AG20443 (cell line): ENCODE measurements around the gene TBX3.
"Not testable (repeated sequence)": the region's sequence is repeated elsewhere in the genome, so short reads cannot be mapped to it uniquely, and the experiment has no call there.

Experiments used
- DNase-seq: peaks from one replicate; pipeline ENCODE4 v3.0.0; 2012; ENCODE audit warnings: low spot score, mixed read lengths

TBX3 gene

DNA sequence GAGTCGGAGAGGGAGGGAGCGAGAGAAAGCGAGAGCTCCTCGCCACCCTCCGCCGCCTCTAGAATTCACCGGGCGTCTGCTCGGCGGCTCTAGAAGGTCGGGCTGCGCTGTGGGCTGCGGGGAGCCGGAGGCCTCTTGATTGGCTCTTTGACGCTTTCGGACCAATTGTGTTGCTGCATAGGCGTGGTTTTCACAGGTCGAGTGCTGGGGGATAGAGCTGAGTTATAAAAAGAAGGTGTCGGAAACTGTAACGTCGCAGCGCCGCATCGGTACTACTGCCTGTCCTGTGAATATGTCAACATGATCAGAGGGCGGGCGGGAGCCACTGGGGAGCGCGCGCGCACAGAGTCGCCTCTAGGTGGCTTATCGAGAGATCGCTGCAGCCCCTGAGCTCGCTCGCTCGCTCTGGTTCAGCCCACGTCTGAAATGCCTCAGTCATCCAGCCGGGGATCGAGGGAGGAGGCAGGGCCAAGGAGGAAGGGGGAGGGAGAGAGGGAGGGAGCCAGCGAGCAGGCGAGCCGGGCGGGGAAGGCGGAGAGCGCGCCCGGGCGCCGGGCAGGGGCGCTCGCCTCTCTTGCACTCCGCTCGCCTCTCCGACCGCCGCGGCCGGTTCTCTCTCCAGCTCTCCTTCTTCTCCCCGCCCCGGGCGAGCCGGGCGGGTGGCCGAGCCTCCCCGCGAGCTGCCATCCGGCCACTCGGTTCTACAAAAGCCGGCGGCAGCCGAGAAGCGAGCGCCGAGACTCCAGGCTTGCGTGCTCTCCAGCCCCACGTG lies at the start of gene TBX3:
TBX3 (minus strand) TSS at position 78 of the 772 bp plus-strand sequence. CDS start 975 bp downstream, outside the sequence.
- DNase-seq, result peak; percentile 95

DNA sequence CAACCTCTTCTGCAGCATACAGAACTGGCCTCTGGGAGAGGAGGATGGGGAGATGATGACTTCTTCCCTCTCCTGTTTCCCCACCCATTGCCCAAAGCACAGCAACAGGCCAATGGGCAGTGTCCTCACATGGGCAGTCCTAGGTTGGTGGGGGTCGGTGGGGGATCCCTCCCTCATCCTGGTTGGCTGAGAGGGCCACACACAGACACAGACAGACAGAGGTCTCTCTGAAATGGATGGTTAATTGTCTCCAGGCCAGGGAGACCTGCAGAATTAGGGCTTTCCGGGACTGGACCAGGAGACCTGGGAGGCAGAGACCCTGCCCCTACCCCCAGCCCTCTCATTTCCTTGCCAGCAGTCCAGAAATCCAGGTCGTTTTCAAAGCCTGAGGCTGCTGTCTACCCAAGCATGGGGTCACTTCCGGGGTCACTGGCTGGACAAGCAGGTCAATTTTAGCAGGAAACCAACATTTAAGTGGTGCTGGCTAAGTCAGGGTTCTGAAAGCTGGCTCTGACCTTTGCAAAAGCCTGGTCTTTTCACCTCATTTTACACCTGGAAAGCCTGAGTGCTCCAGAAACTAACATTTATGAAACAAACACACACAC lies 48.6 kb upstream of the TBX3 start:
- no peak for DNase-seq

DNA sequence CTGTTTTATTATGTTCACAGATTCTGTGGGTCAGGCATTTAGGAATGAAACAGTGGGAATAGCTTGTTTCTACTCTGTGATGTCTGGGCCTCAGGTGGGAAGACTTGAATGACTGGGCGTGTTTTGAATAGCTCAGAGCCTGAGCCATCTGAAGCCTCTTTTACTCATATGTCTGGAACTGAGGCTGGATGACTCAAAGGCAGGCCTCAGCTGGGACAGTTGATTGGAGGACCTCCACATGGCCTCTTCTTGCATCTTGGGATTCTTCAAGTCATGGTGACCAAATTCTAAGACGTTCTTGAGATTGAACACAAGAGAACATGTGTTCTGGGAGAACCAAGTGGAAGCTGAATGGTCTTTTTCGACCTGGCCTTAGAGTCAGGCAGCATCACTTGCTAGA lies 45.8 kb upstream of the TBX3 start:
- DNase-seq, result peak; percentile 72

DNA sequence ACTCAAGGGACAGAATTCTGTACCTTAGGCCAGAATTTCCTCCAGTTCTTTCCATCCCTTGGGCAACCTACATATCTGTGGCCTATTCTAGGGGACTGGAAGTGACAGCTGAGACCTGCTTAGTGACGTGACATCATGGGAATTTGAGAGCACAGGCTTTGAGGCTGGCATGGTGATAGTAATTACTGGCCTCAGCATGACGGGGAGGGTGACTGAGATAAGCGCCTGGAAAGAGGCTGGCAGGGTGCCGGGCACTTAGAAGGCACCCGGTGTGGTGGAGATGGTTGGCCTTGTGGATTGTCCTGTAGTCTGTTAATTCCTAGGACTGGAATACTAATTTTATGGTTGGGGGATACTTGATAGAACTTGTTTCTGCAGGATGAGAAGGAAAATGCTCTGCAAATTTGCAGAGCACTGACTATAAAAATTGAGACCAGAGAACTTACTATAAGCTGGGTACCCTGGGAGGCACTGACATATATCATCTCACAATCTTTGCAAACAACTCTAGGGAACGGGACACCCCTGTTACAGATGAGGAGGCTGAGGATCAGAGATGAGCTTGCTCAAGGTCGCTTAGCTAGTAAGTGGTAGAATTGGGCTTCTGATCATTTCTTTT lies 42.2 kb upstream of the TBX3 start:
- no peak for DNase-seq

DNA sequence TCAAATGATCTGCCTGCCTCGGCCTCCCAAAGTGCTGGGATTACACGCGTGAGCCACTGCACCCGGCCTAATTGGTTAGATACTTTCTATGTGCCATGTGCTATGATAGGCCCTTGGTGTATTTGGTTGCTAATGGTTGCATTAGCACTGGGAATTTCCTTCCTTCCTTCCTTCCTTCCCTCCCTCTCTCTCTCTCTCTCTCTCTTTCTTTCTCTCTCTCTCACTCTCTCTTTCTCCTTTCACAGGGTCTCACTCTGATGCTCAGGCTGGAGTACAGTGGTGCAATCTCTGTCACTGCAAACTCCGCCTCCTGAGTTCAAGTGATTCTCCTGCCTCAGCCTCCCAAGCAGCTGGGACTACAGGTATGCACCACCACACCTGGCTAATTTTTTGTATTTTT lies 38.2 kb upstream of the TBX3 start:
- not testable (repeated sequence) for DNase-seq

DNA sequence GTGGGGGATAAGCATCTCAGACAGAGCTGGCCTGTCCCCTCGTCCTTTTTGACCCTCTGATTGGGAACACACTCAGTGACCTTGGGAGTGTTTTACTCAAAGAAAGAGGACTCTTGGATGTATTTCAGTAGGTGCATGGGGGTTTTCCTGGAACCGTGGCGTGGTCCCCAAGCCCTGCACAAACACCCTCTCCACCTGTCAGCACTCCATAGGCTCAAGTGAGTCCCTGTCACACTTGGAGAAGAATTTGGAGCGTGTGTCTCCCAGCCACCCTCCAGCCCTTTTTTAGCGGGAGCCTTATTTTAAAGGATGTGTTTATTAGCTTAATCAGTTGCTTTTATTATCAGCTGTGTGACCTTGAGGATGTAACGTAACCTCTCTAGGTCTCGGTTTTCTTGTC lies 37.3 kb upstream of the TBX3 start:
- DNase-seq, result no peak

DNA sequence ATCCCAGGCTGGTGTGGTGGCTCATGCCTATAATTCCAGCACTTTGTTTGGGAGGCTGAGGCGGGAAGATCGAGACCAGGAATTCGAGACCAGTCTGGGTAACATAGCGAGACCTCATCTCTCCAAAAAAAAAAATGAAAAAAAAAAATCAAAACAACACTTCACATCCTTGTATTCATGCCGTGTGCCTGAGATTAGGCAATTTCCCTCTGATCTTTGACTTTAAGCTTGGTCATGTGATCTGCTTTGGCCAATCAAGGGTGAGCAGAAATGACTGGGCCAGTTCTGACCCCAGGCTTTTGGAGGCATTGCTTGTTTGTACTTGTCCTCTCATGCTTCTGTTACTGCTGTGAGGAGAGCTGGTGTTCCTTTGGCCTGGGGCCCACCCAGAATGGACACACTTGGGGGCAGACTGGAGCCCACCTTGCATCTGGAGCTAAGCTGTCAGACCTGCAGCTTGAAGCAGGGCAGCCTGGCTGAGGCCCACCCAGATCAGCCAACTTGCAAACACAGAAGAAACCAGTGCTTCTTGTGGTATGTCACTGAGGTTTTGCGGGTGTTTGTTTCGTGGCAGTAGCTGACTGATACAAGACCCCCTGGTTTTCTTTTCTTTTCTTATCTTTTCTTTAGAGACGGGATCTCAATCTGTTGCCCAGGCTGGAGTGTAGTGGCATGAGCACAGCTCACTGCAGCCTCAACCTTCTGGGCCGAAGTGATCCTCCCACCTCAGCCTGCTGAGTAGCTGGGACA lies 29.7 kb upstream of the TBX3 start:
- DNase-seq, result no peak

DNA sequence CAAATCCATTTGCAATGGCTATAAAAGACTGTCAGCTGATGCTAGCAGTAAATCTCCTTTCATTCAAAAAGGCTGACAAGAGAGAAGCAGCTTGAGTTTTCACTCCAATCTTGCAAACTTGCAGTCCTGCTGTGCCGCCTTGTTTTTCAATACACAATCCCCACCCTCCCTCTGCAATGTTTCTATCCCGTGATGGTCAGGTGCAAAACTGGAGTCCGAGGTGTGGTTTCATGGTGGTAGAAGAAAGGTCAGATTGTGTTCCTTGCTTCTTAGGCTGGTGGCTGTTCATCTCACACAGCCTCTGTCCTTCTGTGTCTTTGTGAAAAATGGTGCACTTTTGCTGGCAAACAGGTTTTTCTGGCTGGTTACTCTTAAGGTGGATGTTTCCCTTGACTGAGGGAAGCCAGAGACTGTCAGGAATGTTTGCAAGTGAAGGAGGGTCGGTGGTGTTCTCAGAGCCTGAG lies 27.7 kb upstream of the TBX3 start:
- no peak for DNase-seq

DNA sequence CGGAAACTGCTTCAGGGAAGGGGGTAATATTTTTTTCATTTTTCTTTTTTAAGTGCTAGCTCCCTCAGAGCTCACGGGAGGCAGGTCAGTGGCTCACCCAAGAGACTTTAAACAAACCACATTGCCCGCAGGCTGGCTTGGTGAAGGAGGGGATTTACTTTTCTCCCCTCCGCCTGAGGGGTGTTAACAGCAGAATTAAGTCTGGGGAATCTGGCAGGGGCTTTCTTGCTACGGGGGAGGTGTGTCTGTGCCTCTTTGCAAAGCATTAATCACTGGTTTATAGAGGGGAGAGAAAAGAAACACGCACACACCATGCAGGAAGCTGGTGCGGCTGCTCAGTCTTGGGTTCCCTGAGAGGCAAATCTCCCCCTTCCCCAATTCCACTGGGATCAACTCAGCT lies 26.2 kb upstream of the TBX3 start:
- DNase-seq, result no peak

DNA sequence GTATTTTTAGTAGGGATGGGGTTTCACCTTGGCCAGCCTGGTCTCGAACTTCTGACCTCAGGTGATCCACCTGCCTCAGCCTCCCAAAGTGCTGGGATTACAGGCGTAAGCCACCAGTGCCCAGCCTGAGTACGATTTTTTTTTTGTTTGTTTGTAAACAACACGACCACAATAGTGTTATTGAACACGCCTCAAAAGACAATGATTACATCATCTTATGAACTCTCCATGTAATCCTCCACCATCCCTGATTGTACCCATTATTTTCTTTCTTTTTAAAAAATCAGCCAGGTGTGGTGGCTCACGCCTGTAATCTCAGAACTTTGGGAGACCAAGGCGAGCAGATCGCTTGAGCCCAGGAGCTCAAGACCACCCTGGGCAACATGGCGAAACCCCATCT lies 25.1 kb upstream of the TBX3 start:
- DNase-seq, result no peak

DNA sequence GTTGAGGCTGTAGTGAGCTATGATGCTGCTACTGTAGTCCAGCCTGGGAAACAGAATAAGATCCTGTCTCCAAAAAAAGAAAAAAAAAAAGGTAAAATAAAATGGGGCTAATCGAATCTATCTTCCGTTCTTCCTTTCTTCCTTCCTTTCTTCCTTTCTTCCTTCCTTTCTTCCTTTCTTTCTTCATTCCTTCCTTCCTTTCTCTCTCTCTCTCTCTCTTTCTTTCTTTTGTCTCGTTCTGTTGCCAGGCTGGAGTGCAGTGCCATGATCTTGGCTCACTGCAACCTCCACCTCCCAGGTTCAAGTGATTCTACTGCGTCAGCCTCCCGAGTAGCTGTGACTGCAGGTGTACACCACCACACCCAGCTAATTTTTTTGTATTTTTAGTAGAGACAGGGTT lies 24.6 kb upstream of the TBX3 start:
- not testable (repeated sequence) for DNase-seq

DNA sequence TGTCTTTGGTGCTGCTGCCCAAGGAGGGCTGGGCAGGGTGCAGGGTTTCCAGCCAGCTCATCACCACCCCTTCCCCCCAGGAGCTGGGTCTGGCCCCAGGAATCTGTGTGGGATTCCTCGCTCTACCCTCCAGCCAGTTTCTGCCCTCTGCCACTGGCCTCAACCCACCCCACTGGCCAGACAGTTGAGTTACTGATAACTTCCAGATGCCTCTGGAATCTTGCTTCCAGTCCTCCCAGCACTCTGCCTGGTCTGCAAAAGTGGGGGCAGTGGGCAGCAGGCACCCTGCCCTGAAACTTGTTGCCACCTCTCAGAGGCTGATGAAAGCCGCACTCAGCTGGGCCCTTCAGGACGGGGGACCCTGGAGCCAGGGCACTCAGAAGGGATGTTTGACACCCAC lies 20.1 kb upstream of the TBX3 start:
- peak; percentile 69 for DNase-seq

DNA sequence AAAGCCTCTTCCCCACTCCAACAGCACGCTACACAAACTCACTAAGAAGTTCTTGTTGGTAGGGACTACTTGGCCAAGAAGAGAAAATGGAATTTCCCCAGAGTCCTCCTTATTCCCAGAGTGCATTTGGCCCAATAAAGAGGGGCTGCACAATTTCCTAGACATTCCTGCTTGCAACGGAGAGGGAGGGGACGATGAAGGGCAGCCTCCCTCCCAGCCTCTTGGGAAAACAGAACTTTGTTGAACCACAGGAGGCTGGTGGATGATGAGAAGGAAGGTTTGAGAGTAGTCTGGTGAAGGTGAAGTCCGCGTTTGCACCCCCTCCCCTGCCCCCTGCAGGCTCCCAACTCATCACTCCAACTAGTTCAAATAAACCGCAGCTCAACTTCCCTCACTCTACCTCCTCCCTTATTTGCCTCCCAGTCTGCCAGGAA lies 19.1 kb upstream of the TBX3 start:
- DNase-seq, result no peak

DNA sequence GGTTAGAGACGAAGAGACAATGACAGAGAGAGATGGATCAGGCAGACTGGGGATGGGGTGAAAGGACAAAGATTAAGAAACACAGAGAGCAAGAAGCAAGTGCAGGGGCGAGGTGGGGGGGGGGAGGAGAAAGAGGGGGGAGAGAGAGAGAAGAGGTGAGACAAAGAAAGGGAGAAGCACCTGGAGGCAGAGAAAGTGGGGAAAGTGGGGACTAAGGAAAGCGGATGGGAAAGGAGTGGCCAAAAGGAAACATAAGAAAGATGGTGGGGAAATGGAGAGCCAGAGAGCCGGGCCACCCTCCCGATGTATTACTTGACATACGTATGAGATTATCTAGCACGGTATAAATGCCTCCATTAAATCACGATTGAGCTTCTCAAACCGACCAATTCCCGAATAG lies 18.5 kb upstream of the TBX3 start:
- no peak for DNase-seq

DNA sequence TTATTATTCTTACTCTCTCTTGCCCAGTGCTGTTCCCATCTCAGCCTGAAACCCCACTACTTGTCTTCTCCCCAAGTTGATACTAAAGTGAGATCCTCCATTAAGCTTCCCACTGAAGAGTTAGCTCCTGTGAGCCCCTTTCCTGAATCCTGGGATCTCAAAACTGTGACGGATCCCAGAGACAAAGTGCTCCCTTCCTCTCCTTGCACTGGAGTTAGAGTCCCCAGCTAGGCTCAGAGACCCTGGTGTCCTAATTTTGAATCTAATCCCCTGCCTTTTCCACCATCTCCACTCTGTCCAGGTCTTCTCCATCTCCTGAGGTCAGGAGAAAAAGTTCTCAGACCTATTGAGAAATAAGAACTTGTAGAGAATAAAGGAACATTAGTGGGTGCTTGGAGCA lies 17.6 kb upstream of the TBX3 start:
- DNase-seq, result no peak

DNA sequence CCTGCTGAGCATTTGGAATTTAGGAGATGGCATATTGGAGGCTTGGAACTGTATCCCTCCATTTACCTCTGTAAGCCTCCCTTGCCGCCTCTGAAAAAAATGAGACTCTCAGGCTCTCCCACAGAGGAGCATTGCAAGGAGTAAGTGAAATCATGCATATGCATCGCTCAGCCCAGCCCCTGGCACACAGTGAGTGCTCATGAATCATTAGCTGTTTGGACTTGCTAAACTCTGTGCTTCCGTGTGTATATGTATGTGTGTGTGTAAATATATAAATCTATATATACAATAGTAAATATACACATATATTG lies 17.1 kb upstream of the TBX3 start:
- no peak for DNase-seq

DNA sequence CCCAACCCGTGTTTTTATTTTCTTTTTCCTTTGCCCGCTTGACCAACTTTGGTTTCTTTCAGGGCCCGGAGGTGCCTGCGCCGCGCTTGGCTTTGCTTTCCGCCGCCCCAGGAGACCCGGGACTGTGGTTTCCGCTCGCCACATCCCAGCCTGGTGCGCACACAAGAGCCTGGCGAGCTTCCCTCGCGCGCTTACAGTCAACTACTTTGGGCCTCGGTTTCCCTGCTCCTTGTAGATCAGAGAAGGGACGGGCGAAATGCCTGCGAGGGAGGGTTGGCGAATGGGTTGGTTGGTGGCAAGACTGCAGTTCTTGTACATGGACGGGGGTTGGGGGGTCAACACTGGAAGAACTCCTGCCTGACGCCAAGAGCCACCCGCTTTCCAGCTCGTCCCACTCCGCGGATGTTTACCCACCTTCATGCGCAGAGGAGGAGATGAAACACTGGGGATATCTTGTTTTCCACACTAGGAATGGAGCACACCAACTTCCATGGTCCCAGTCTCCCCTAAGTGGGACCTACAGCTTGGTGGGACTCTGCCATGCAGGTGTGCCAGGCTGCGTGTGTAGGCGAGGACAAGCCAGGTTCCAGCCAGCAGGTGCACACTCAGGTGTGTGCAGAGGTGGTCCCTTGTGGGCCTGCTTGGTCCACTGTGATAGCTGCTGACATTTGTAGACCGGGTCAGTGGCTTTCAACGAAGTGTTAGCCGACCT lies 16.6 kb upstream of the TBX3 start:
- DNase-seq, result no peak

DNA sequence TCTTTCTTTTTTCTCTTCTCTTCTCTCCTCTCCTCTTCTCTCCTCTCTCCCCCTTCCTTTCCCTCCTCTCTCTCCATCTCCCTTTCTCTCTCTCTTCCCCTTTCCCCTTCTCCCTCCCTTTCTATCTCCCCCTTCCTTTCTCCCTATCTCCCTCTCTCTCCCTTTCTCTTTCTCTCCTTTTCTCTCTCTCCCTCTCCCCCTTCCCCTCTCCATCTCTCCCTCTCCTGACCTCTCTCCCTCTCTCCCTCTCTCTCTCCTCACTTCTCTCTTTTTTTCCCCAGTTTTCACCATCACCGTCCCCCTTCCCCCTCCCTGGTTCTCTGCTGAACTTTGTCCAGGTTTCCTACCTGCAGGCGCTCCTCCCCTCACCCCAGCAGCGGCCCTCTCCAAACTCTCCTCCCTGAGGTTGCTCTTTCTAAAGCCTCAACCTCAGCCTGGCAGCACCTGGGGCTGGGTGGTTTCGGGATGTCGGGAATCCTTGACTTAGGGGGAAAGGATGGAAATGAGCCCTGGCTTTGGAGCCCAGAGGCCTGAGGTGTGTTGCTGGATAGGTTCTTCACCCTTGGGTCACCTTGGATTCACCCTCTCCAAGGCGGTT lies 14.7 kb upstream of the TBX3 start:
- DNase-seq, result no peak

DNA sequence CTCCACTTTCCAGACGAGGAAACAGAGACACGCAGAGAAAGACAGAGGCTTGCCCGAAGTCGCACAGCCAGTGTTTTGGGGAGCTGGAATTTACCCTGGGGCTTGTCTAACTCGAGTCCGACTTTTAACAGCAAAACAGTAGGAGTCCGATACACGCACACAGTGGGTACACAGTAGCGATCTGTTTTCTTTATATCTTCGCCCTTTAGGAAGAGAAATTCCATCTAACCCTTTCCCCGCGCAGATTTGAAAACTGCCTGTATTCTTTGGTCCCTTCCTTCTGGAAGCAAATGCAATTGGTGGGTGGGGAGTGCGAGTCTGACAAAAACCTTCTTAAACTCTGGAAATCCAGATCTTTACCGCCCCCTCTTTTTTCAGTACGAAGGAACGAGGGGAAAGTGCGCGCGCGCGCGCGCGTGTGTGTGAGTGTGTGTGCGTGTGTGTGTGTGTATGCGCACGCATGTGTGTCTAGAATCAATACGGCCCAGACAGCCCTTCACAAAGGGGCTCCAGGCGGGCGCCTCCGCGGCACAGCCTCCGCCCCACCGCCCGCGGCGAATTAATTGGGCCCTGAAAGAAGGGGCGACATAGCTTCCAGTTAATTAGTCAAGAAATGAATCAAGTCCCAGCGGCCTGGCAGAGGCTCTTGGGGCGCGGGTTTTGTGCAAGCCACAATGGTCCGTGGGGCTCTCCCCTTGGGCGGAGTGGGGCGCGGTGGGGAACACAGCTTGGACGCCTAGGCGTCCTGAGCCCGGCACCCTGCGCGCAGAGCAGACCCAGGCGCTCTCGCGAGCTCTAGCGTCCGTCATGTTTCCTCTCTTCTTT lies 14.0 kb upstream of the TBX3 start:
- DNase-seq, result peak; percentile 56

DNA sequence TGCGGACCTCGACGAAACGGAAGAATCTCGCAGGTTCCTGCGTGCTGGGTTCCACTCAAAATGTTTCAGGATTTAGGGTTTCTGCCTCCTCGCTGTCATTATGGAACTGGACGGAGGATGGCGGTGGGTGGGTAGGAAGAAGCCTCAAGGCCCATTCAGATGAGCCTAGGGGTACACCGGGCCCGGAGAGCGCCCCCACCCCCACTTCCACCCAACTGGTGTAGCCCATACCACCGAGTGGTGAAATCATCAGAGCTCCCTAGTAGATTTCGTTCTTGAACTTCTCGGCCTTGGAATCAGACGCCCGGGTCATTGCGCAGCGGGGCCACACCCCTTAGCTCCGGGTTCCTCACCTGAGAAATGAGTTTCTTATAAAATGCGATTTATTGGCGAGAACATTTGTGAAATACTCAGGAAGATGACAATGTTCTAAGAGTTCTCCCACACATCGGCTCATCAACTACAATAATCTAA lies 13.3 kb upstream of the TBX3 start:
- no peak for DNase-seq
